ENCODE results near the gene TEAD4.

DNA sequence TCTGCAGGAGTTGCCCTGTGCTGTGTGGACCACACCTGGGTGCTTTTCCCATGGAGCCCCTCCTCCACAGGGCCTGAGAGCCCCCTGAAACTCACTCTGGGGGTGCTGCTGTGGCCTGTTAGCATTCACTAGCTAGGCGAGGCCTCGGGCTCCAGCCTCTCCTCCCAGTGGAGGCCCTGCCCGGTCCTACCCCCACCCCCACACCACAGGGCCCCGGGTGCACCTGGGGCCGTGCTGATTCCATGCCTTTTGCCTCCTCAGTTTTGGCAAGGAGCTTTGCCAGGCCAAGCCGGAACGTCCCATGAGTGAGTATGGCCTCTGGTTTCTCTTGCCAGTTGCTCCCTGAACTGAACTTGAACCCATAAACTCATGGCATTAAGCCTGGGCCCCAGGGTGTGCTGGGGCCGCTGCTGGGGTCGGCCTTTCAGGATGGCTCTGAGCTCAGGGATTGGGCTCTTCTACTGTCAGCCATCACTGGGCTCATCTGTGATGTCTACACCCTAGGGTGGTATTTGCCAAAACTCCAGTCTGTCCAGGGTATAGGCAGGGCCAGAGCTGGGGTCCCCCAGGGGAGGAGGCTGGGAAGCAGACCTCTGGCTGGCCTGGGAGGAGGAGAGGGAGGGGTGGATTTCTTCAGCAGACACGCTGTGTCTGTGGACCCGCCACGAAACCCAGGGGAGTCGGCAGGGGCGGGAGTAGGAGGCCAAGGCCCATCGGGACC, 59.2 kb downstream of the TEAD4 start:
- no peak for TF ChIP-seq EZH2 (IDR thresholded peaks at IDR 0.05)
- TF ChIP-seq POLR2AphosphoS5 (IDR thresholded peaks at IDR 0.05; ENCODE audit: borderline replicate concordance, low read depth, low read length) = no peak
- no peak for TF ChIP-seq FOXP2 (optimal IDR thresholded peaks at IDR 0.05; ENCODE audit: control extremely low read depth, extremely low read length, insufficient read depth)

Data from SK-N-MC (cell line).